Hepatocyte (in vitro differentiated cells): ENCODE data around the gene FOXR1.

Experiments used
- CTCF ChIP-seq: fragments of 200-600 bp; sonication (generic); IDR thresholded peaks from 2 replicates; pipeline ENCODE4 v1.5.1; 2016; ENCODE audit warnings: antibody characterized with exemption, mild to moderate bottlenecking; ENCODE audit not compliant: poor library complexity
- EZH2 ChIP-seq: fragments of 200-600 bp; sonication (generic); IDR thresholded peaks from 2 replicates; pipeline ENCODE4 v1.6.1; 2016; ENCODE audit warnings: antibody characterized with exemption, mild to moderate bottlenecking, borderline replicate concordance

- no peak for TF ChIP-seq CTCF
- TF ChIP-seq EZH2 = no peak
Observed at GRCh38 chr11:119000906-119001305, 29.3 kb downstream of the FOXR1 start.
